ENCODE data around the gene NAA60. TPM values are rescaled to one million over a fixed set of nuclear protein-coding genes. Genes with fewer than 3 reads are reported as not detected.

NAA60 gene
- total RNA-seq, 1 donor from 2014 or later: 56.3 TPM

DNA sequence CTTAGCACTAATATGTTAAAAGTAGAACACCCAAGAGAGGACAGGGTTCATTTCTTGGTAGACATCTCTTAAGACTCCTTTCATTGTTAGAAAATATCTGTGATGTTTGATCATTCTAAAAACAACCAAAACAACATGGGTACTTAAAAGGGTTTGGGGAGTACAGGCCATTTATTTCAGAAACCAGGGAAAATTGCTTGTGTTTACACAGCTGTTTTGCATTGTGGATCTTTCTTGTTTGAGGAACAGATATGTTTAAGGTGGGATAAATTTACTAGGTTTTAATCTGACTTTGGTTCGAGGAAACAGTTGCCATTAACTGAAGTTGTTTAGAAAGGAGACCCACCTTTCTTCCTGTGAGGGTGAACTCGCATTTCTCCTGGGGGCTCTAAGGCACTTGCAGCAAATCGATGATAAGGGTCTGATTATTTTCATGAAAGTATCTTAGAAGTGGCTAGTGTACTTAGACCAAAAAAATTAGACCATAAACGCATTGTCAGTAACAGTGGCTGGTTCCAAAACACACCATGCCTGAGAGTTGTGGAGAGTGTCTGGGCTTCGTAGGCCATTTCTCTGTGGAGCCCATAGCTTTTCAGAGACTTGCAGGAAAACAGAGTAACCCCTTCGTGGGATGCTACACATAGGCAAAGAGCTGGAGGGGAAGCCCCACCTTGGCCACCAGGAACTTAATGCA is 75.0 kb downstream of the NAA60 start:
- no peaks in the 10 kb centered on the region for H3K9me3 ChIP-seq
- H3K4me3 ChIP-seq: no peak overlapping the region
- H3K4me1 ChIP-seq: no peaks in the 10 kb centered on the region
- intact Hi-C loops (cut with DNase I): no loop called here
- H3K27ac ChIP-seq: no peak overlapping the region
- peaks cover 88% of the 10 kb centered on the region for H3K36me3 ChIP-seq
- H3K27me3 ChIP-seq (ENCODE audit: low read depth): no peaks in the 10 kb centered on the region
- TF ChIP-seq, protein P1, sequence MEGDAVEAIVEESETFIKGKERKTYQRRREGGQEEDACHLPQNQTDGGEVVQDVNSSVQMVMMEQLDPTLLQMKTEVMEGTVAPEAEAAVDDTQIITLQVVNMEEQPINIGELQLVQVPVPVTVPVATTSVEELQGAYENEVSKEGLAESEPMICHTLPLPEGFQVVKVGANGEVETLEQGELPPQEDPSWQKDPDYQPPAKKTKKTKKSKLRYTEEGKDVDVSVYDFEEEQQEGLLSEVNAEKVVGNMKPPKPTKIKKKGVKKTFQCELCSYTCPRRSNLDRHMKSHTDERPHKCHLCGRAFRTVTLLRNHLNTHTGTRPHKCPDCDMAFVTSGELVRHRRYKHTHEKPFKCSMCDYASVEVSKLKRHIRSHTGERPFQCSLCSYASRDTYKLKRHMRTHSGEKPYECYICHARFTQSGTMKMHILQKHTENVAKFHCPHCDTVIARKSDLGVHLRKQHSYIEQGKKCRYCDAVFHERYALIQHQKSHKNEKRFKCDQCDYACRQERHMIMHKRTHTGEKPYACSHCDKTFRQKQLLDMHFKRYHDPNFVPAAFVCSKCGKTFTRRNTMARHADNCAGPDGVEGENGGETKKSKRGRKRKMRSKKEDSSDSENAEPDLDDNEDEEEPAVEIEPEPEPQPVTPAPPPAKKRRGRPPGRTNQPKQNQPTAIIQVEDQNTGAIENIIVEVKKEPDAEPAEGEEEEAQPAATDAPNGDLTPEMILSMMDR (IDR thresholded peaks at IDR 0.05): no peak
- ATAC-seq: no peak
- no peak for DNase-seq

DNA sequence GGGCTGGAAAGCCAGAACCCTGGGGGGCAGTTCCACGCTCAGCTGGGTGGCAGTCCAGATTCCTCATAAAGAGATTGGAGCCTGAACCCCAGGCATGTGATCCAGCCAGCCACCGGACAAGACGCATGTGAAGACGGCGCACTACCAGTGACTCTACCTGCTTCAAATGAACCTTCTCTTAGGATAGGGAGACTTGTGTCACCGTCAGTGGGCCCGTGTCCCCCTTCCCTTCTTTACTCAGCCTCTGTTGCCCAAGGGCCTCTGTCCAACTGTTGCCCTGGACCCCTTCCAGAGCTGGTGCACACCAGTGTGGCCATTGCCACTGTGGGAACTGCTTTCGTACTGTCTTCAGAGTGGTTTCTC is 75.5 kb downstream of the NAA60 start:
- DNase-seq: no peak
- H3K36me3 ChIP-seq: peaks cover 88% of the 10 kb centered on the region

DNA sequence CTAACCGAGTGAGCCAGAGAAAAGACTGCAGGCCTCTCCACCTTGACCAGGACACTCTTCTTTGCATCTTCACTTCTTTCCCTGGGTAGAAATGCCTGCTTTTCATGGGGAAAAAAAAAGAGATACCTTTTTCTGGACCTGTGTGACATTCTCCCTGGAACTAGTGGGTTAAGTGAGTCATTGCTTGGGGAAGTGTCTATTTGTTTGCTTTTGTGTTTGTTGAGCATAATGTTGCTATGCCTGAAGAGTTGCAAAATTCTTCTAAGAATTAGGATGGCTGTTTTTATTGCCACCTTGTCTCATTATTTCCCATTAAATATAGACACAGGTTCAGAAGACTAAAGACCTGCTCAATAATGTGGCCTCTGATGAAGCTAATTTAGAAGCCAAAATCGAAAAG is 76.1 kb downstream of the NAA60 start:
- Histone ChIP-seq H3K4me1 (no peaks in the 10 kb centered on the region), H3K27ac (no peak overlapping the region), H3K27me3 (ENCODE audit: low read depth) (no peaks in the 10 kb centered on the region), H3K9me3 (no peaks in the 10 kb centered on the region), H3K4me3 (no peak overlapping the region), H3K36me3 (peaks cover 85% of the 10 kb centered on the region)
- ATAC-seq: no peak
- no peak for DNase-seq
- TF ChIP-seq, protein P1 (IDR thresholded peaks at IDR 0.05): no peak
- intact Hi-C loops (cut with DNase I): no loop called here

More for the DNA sequence above, 75.5 kb downstream of the NAA60 start:
- TF ChIP-seq, protein P1 (IDR thresholded peaks at IDR 0.05): no peak
- no peaks in the 10 kb centered on the region for H3K27me3 ChIP-seq (ENCODE audit: low read depth)
- H3K9me3 ChIP-seq: no peaks in the 10 kb centered on the region
- no peaks in the 10 kb centered on the region for H3K4me1 ChIP-seq
- no peak overlapping the region for H3K27ac ChIP-seq
- H3K4me3 ChIP-seq: no peak overlapping the region
- ATAC-seq: no peak
- intact Hi-C loops (cut with DNase I): no loop called here

DNA sequence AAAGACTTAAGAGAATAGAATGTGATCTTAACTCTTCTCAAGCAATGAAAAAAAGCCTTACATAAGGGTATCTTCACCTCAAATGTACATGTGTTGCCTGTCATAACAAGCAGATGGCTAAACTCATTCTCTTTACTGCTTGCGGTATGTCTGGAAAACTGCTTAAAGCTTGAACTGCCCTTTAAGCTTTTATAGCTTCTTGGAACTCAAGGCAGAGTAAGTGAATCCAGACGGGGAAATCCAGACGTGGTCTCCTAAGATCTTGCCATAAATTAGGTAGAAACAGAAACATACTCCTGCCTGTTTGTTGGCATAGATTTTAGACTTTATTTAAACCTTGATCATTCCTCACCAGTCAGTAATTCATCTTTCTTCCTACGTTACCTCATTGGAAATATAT is 76.9 kb downstream of the NAA60 start:
- Histone ChIP-seq H3K9me3 (no peaks in the 10 kb centered on the region), H3K4me3 (no peak overlapping the region), H3K27ac (no peak overlapping the region), H3K4me1 (no peaks in the 10 kb centered on the region), H3K36me3 (peaks cover 85% of the 10 kb centered on the region), H3K27me3 (ENCODE audit: low read depth) (no peaks in the 10 kb centered on the region)
- intact Hi-C loops (cut with DNase I): no loop called here
- ATAC-seq (no peak), DNase-seq (no peak)
- TF ChIP-seq, protein P1 (IDR thresholded peaks at IDR 0.05): no peak

DNA sequence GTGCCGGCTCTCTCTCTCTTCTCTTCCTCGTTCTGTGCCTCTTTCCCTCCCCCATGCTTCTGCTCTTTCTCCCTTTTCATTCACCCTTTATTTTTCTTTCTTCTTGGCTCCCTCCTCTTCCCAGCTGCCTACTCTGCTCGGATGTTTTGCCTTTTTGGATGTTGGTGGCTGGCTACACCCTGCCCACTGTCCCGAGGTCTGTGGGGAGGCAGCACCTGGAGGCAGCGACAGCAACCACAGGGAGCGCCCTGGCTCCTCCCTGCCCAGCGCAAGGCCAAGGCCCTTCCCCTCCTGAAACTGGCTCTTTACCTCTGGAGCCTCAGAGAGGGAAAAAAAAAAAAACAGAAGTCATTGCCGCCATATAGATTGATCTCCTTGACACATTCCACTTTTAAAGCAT is 77.4 kb downstream of the NAA60 start:
- H3K27ac ChIP-seq: no peak overlapping the region
- DNase-seq (no peak), ATAC-seq (no peak)
- H3K4me1 ChIP-seq: no peaks in the 10 kb centered on the region
- intact Hi-C loops (cut with DNase I): no loop called here
- no peaks in the 10 kb centered on the region for H3K9me3 ChIP-seq
- H3K4me3 ChIP-seq: no peak overlapping the region
- no peaks in the 10 kb centered on the region for H3K27me3 ChIP-seq (ENCODE audit: low read depth)
- H3K36me3 ChIP-seq: peaks cover 85% of the 10 kb centered on the region
- TF ChIP-seq, protein P1 (IDR thresholded peaks at IDR 0.05): no peak
